Hepatocyte (in vitro differentiated cells): ENCODE data around the gene PIGC. TPM values are rescaled to one million over a fixed set of nuclear protein-coding genes. Genes with fewer than 3 reads are reported as not detected.

Experiments used
- DNase-seq: peaks from one replicate; pipeline ENCODE4 v3.0.0-alpha.2; 2016; ENCODE audit warnings: low spot score
- H2AFZ ChIP-seq: fragments of 200-600 bp; sonication (generic); 2 replicates; pipeline ENCODE4 v1.6.0; 2016; ENCODE audit warnings: antibody characterized with exemption, mild to moderate bottlenecking
- H3K27ac ChIP-seq: fragments of 200-600 bp; sonication (generic); 2 replicates; pipeline ENCODE4 v1.5.1; 2016; ENCODE audit warnings: mild to moderate bottlenecking
- H3K27me3 ChIP-seq: fragments of 200-600 bp; sonication (generic); 2 replicates; pipeline ENCODE4 v1.6.1; 2016
- H3K36me3 ChIP-seq: fragments of 200-600 bp; sonication (generic); replicated peaks from 2 replicates; pipeline ENCODE4 v1.5.1; 2016; ENCODE audit warnings: low read depth; ENCODE audit not compliant: insufficient read depth
- H3K4me1 ChIP-seq: fragments of 200-600 bp; sonication (generic); 2 replicates; pipeline ENCODE4 v1.5.1; 2016; ENCODE audit warnings: mild to moderate bottlenecking, moderate library complexity; ENCODE audit not compliant: insufficient read depth
- H3K4me2 ChIP-seq: fragments of 200-600 bp; sonication (generic); 2 replicates; pipeline ENCODE4 v1.6.0; 2016
- H3K4me3 ChIP-seq: fragments of 200-600 bp; sonication (generic); 2 replicates; pipeline ENCODE4 v1.5.1; 2016; ENCODE audit warnings: mild to moderate bottlenecking
- H3K79me2 ChIP-seq: fragments of 200-600 bp; sonication (generic); 2 replicates; pipeline ENCODE4 v1.6.0; 2017; ENCODE audit warnings: mild to moderate bottlenecking
- H3K9me2 ChIP-seq: fragments of 200-600 bp; sonication (generic); replicated peaks from 2 replicates; pipeline ENCODE4 v1.6.0; 2017; ENCODE audit warnings: mild to moderate bottlenecking; ENCODE audit not compliant: insufficient read depth
- H3K9me3 ChIP-seq: fragments of 200-600 bp; sonication (generic); 2 replicates; pipeline ENCODE4 v1.5.1; 2016; ENCODE audit warnings: low read depth, mild to moderate bottlenecking
- H4K20me1 ChIP-seq: fragments of 200-600 bp; sonication (generic); 2 replicates; pipeline ENCODE4 v1.6.0; 2016; ENCODE audit warnings: mild to moderate bottlenecking; ENCODE audit not compliant: insufficient read depth, poor library complexity, severe bottlenecking
- EZH2 ChIP-seq: fragments of 200-600 bp; sonication (generic); IDR thresholded peaks from 2 replicates; pipeline ENCODE4 v1.6.1; 2016; ENCODE audit warnings: antibody characterized with exemption, mild to moderate bottlenecking, borderline replicate concordance
- EZH2phosphoT487 ChIP-seq: fragments of 200-600 bp; sonication (generic); IDR thresholded peaks from one replicate; pipeline ENCODE4 v1.6.1; 2018; ENCODE audit warnings: antibody characterized with exemption, mild to moderate bottlenecking, low read depth, moderate library complexity; ENCODE audit not compliant: unreplicated experiment, severe bottlenecking
- WGBS: methylation state at CpG from one replicate; pipeline ENCODE4 v1.1.6; 2016; ENCODE audit warnings: low lambda C conversion rate; ENCODE audit errors: missing lambda C conversion rate; 5-methylcytosine and 5-hydroxymethylcytosine counted together
- polyA plus RNA-seq: library from polyadenylated mRNA; unstranded; fragments of >200 nt; fragmentation: Nextera tagmentation; extraction: Ambion mirVana; gene quantifications from 2 replicates; pipeline ENCODE4 v1.2.1, GENCODE V29; 2016
- total RNA-seq: library from RNA; depleted of rRNA; stranded (reverse); fragments of >200 nt; gene quantifications from 2 replicates; pipeline ENCODE4 v1.2.3, GENCODE V29; 2014
- TF ChIP-seq, protein P1 (sequence below): fragments of 200-600 bp; sonication (generic); IDR thresholded peaks from 2 replicates; pipeline ENCODE4 v1.5.1; 2016; ENCODE audit warnings: antibody characterized with exemption, mild to moderate bottlenecking; ENCODE audit not compliant: poor library complexity

Gene PIGC
- total and polyA plus RNA-seq, 2 experiments from 2014 or later = 42.0 to 47.0 TPM

GRCh38 chr1:172391976-172392375 lies 51.9 kb downstream of the PIGC start:
- DNase-seq = no peak
- Histone ChIP-seq H3K4me3 (no peak overlapping the region), H2AFZ (no peak overlapping the region), H3K27me3 (no peaks in the 10 kb centered on the region), H3K27ac (peak overlapping the region; percentile 90), H3K9me2 (no peaks in the 10 kb centered on the region), H3K36me3 (no peaks in the 10 kb centered on the region), H4K20me1 (no peaks in the 10 kb centered on the region), H3K4me2 (peak overlapping the region; percentile 58), H3K9me3 (no peaks in the 10 kb centered on the region), H3K4me1 (peaks cover 41% of the 10 kb centered on the region), H3K79me2 (no peaks in the 10 kb centered on the region)
- TF ChIP-seq EZH2phosphoT487 (no peak), EZH2 (no peak)
- TF ChIP-seq, protein P1, sequence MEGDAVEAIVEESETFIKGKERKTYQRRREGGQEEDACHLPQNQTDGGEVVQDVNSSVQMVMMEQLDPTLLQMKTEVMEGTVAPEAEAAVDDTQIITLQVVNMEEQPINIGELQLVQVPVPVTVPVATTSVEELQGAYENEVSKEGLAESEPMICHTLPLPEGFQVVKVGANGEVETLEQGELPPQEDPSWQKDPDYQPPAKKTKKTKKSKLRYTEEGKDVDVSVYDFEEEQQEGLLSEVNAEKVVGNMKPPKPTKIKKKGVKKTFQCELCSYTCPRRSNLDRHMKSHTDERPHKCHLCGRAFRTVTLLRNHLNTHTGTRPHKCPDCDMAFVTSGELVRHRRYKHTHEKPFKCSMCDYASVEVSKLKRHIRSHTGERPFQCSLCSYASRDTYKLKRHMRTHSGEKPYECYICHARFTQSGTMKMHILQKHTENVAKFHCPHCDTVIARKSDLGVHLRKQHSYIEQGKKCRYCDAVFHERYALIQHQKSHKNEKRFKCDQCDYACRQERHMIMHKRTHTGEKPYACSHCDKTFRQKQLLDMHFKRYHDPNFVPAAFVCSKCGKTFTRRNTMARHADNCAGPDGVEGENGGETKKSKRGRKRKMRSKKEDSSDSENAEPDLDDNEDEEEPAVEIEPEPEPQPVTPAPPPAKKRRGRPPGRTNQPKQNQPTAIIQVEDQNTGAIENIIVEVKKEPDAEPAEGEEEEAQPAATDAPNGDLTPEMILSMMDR = no peak
- WGBS = 72% methylated on average over 1 of the region's 1 CpG

Other genes with a start within 250 kb of the PIGC start
- gene C1orf105, start 23.4 kb downstream of the PIGC start, total RNA-seq = 0.23 and 0.76 TPM in 2 replicates
- 0.21 and 2.2 TPM in 2 replicates for gene C1orf105, start 23.4 kb downstream of the PIGC start, polyA plus RNA-seq
- 97.0 and 113 TPM in 2 replicates for gene SUCO, start 89.1 kb upstream of the PIGC start, total RNA-seq
- 39.1 and 43.3 TPM in 2 replicates for gene SUCO, start 89.1 kb upstream of the PIGC start, polyA plus RNA-seq
- gene FASLG, start 215.0 kb upstream of the PIGC start, total RNA-seq = not detected in 2 replicates
- gene FASLG, start 215.0 kb upstream of the PIGC start, polyA plus RNA-seq = not detected in 2 replicates